SIG-M5 treated with dmso at 0.1 percent for 504 hours (cell line): Measurements from ENCODE around the gene KCNJ15.
"Not testable (repeated sequence)": the region's sequence is repeated elsewhere in the genome, so short reads cannot be mapped to it uniquely, and the experiment has no call there.

Experiments
- DNase-seq: peaks from one replicate; lab custom pipeline; 2025; ENCODE audit not compliant: unreplicated experiment; lab: John Stamatoyannopoulos, UW

KCNJ15 gene

DNA sequence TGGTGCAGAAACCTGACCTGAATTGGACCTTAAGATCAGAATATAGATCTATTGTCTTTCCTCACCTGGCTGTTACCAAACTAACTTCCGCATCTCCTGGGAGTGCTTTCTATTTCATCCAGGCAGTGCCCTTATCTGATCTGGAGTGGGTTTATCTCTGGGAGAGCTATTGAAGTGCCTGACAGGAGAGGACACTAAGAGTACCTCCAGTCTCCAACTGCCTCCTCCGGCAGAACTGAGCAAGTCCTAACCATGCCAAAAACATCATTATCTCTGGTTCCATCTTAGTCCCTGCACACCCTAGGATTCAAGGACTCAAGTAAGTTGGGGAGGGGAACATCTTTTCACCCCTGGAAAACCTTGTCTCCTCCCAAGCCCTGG, 12.4 kb upstream of the KCNJ15 start:
- no peak for DNase-seq

DNA sequence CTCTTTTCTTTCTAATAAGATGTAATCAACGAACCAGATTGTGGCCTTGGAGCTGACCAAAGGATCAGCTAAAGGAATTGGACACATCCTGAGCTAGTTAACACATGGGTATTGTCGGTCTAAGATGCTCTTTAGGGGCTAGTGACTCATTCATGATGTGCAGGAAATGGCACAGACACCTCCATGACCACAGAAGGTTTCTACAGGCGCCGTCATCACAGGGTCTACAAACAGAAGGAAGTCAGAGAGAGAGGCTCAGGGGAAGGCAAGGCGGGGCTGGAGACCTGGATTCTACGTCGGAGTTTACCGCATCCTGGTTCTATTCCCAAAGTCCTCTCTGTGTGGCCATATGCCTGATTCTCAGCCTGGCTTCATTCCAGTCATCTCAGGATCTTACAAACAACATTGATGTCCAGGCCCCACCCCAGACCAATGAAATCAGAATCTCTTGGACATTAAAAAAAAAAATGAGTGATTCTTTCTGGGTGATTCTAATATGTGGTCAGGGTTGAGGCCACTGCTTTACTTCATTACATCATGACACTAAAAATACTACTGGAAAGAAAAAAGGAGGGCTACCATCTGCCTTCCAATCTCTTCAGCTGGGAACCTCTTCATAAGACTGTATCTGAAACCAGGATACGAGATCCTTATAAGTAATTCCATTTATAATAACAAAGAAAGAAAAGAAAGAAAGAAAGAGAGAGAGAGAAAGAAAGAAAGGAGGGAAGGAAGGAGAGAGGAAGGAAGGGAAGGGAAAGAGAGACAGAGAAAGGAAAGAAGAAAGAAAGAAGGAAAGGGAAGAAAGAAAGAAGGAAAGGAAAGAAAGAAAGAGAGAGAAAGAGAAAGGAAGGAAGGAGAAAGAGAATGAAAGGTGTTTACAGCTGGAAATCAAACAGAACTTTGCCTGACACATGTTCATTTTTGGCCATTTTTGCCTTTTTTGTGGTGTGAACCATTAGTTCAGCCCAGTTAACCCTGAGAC, 11.6 kb upstream of the KCNJ15 start:
- peak; percentile 16 for DNase-seq

DNA sequence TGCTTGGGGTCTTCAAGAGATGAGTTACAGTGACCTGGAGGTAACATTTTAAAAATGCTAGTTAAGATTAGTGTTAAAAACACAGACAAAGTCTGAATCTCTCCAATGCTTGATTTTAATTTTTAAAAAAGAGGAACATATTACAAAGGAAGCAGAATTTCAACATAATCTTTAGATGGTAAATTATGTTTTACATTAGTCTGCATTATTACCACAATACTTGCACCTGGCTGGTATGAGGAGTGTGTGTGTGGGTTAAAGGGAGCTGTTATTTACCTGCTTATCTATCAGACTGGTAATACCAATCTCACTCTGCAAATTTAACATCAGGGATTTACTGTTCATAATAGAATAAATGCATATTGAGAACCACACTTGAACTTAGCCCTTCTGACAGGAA, 10.3 kb upstream of the KCNJ15 start:
- DNase-seq = no peak

DNA sequence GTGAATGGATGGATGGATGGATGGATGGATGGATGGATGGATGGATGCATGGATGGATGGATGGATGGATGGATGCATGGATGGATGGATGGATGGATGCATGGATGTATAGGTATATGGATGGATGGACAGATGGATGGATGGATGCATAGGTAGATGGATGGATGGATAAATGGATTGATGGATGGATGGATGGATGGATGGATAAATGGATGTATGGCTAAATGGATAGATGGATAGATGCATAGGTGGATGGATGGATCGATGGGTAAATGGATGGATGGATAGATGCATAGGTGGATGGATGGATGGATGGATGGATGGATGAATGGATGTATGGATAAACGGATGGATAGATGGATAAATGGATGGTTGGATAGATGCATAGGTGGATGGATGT, 9.7 kb upstream of the KCNJ15 start:
- not testable (repeated sequence) for DNase-seq

DNA sequence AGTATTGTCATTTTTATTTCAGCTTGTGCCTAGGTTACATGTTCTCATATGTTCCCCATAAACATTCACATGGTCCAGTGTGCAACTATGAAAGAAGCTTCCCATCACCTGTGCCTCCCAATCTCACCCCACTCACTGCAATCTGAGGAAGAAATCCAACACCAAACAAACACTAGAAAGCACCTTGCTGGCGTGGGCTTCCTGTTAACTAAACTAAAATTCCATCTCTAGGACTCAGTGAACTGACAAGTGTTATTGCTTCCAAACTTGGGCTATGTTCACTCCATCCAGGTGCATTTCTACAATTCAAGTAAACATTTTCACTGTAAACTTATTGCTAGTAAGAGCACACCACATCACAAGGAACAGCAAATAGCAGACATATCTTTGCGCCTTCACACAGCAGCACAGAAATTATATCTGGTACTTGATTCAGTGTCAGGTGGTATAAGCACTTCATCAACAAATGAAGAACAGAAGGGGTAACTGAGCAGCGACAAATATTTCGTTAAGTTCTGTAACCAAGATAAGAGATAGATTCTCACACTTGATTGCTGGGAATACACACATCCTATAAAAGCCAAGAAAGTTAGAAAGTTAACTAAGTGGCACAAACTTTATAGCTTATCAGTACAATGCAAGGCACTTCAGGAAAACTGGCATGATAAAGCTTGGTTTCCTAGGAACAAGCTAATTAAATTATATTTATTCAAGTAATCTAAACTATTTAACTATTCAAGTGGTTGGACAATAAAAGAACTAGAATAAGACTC, 8.9 kb upstream of the KCNJ15 start:
- DNase-seq = no peak

DNA sequence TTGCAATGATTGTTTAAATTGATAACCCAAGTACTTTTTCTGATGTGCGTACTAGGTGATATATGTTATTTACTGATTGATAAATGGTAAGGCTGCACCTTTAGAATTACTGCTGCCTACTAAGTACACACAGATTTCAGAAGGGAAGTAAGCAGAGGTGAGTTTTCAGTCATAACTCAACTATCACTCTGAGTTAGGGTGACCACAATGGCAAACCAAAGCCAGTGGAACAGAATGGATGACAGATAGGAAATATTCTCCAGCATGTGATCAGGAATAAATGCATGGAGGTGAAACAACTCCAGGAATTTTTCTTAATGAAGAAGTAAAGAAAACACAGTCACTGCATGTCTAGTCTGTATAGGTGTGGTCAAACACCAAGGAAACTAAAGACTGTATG, 7.5 kb upstream of the KCNJ15 start:
- DNase-seq = no peak

DNA sequence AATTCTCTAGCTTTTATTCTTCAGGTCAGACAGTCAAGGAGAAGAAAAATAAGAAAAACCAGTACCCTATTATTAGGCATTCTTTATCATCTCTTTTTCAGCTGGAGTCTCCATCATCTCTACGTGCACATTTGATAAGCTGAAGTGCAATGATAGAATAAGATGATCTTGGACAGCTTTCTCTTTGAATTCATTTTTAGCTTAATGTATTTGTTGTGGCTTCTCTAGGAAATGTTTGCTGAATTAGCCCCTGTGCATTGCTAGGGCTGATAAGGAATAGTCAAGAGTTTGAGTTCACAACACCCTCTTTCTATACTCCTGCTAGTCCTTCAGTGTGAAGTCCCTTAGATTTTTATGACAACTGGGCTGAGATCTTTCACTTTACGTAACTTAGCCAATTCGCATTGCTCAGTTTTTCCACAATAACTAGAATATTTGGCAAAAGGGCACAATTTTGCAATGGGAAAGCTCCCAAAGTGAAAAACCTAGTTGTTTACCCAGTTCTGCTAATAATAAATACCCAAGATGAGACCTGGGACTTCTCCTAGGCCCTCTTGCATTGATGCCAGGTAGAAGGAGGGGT, 7.0 kb upstream of the KCNJ15 start:
- DNase-seq = no peak

DNA sequence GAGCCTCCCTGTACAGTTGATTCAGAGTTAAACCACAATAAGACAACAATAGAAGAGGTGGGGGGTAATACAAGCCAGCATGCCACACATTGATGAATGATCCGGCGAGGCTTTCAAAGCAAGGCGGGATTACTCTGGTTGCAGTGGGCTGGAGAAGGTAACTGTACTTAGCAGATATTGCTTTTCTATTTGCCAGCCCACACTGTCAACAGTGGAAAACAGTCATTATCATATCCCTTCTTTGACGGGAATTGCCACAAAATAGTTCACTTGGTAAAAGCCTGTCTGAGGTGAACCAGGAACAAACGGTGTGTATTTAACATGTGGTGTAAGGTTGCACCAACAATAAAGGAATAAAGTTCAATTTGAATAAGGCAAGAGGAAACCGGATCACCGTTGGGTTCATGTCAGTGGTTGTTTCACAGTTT, 5.8 kb upstream of the KCNJ15 start:
- DNase-seq = no peak

DNA sequence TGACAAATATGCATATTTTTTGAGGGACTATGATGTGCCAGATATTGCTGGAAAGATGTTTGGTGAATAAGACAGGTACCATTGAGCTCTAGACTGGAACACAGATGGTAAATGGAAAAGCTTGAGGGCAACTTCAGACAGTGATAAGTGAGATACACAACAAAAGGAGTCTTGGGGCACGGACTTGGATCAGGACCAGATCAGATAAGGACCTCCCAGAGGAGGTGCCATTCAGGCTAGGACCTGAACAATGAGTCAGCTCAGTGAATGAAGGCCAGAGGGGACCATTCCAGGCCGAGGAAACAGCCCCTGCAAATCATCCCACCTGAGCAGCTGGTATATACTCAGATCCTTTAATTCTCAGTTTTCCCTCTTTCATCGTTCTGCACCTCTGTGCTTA, 1.8 kb upstream of the KCNJ15 start:
- DNase-seq = no peak

DNA sequence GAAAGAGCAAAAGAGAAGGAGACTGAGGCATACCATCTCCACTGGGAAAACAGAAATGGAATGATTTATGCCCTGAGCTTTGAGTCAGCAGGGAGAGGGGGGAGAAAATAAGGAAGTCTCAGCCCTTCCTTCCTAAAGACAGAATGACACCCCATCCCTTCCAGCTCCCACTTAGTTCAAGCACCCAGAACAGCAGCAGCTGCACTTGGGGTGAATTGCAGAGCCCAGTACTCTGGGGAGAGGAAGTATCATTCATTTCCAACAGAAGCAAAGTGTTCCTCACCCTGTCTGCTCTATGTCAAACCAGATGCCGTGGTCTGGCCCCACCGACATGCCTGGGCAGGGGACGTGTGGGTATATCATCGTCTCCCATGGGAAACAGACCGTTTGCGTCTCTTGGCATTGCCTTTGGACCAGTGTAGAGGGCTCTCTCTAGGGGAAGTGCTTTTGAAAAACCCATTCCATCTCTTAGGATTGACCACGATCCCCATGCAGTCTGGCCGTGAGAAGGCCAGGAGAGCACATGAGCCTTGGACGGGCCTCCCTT, 1.1 kb upstream of the KCNJ15 start:
- DNase-seq = no peak

DNA sequence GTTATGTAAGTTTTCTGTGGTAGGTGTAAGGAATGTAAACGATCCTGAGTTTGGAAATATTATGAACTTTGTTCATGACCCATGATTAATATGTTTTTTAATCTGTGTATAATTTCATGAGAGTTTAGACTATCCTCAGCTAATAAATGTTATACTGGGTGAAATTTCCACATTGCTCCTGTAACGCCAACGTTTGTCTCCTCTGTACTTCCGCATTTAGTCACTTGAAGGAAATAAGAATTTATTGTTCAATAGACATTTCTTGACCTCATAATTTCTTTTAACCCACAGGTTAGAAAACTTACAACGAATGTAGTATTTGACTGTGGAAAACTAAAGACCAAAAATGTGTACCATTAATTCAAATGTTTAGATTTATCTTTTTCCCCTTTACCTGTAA, 876 bp downstream of the KCNJ15 start:
- DNase-seq = peak; percentile 54

DNA sequence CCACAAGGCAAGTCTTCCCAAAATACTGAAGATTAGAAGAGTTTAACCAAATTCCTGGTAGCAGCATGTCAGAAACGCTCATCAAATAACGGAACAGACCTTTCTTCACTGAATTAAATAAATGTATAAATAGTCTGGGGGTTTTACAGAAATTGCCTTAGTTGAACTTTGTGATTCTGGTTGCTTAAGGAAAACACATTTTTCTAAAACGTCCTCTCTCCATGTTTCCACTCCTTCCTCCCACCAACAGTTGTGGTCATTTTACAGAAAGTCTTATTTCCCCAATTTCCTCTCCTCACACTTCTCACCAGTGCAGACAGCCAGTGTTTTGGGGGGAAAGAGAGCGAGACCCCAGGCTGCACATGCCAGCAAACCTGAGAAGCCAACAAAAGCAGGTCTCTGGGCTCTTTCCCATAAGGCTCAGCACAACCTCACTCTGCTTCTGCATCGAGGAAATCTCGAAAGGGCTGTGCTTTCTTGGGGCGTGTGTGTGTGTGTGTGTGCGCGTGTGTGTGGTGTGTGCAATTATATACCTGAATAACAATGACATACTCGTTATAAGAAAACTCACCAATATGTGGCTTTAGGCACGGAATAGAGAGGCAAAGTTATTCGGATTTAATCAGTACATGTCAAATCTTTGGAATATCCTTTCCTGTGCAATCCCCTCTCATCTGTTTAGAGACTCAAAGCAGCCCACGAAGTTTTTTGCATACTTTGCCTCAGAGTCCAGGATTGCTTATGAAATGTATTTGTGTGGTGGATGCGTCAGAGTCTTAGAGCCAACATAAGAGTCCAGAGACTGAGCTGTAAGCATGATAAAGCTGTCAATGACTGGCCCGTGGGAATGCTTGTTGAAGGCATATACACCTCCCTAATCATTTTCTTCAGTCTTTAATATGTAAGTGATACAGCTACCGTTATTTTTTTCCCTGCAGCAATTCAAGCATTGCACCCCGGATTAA, 2.0 kb downstream of the KCNJ15 start:
- peak; percentile 51 for DNase-seq

DNA sequence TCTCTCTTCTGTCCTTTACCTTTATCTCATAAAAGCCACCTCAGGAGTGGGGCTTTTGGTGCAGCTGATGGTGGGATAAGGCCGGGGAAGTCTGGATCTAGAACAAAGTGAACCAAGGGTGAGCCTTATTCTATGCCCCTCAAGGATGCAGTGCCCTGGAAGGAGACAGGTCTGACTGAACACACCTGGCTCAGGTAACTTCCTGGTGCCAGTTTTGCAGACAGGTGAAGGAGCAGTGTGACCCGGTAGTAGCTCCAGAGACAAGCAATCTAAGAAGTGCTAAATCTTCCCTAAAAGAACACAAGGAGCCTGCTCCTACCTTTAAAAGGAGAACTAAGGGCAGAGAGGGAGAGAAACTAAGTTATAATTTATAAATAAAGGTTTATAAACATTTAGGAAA, 2.9 kb downstream of the KCNJ15 start:
- DNase-seq = no peak

DNA sequence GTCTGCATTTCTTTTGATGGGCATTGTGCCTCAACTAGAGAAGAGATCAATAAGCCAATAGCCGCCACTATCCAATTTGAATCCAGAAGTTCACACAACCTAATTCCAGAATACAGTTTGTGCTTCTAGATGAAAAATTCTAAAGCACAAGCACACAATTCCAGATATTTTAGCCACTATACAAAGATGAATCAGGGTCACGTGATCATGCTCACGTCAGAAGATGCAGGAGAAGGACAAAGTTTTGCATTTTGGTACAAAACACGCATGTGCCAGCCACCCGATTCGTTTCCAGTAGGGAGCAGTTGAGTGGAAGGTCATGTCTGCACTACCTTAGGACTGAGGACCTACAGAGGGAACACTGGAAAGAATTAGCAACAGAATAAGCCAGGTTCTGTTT, 3.6 kb downstream of the KCNJ15 start:
- no peak for DNase-seq

DNA sequence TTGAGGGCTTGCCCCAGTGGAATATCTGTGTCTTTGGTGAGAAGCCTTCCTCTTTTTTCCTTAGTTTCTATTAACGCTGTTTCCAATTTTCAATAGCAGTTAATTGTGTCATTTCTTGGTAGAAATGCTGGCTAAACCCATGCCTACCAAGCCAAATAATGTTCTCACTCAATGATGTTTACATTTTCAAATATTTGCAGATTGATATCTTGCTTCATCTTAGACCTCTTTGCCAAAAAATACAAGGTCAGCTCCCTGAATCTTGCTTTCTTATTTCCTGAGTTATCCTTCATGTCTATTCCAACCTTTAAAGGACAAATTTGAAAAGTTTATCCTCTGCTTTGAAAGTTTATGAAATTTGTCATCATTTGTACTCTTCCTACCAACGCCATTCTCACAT, 5.1 kb downstream of the KCNJ15 start:
- DNase-seq = no peak

DNA sequence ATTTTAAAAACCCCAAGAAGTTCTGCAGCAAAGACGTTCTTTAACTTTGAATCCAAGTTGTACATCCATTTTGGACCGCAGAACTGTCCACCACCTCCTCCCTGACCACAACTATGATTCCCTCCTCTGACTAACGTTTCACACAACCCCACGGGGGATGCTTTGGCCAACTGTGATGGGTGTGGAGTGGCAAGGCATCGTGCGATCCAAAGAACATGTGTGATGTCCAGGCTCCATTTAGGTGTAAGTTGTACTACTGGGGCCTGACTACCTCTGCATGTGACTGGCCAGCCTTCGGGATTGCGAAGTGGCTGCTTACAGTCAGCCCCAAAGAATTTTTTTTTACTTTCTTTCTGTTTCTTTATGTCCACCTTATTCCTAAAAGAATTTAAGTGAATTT, 6.7 kb downstream of the KCNJ15 start:
- DNase-seq = no peak

DNA sequence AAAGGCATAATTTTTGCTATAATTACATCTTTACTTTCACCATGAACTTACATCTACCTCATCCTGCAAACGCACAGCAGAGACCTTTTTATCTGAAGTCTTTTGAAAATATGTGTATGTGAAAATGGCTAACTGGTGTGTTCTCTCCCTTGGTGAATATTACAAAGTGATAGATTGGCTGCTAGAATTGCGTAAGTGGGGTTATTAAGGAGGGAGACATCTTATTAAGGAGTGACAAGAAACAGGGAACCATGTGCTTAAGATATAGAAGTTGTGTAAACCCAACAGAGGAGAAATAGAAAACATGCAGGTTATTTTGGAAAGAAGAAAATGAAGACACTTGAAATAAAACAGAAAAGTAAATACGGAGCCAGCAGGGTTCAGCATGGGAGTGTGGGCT, 7.8 kb downstream of the KCNJ15 start:
- DNase-seq = no peak

DNA sequence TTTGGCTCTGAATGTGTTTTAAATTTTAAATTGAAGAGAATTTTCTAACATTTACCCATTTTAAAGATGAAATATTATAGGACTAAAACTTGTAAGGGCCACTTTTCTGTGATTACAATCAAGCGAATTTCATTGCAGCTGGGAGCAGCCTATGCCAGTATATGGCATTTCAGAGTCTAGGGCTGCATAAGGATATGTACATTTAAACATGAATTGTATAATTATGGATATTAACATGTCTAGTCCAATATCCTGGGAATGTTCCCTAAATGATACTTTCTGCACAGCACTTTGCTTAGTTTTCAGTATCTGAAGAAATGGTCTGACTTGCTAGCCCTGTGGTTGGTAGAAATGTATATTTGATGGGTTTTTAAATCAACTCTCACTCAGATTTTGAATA, 8.4 kb downstream of the KCNJ15 start:
- DNase-seq = no peak

DNA sequence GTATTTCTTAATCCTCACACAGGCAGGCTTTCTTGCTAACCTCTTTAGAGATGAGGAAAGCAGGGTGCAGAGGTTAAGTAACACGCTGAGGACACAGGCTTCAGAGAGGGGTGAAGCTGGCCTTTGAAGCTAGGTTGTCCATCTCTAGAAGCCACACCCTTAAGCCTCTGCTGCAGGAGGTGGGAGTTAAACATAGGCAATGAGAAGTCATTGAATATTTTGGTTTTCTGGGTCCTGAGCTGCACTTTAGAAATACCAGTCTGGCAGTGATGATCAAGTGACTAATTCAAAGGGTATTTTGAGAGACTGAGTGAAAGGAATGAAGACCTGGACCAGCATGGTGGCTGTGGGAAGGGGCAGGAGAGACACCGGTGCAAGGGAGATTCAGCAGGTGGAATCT, 9.9 kb downstream of the KCNJ15 start:
- DNase-seq = no peak

DNA sequence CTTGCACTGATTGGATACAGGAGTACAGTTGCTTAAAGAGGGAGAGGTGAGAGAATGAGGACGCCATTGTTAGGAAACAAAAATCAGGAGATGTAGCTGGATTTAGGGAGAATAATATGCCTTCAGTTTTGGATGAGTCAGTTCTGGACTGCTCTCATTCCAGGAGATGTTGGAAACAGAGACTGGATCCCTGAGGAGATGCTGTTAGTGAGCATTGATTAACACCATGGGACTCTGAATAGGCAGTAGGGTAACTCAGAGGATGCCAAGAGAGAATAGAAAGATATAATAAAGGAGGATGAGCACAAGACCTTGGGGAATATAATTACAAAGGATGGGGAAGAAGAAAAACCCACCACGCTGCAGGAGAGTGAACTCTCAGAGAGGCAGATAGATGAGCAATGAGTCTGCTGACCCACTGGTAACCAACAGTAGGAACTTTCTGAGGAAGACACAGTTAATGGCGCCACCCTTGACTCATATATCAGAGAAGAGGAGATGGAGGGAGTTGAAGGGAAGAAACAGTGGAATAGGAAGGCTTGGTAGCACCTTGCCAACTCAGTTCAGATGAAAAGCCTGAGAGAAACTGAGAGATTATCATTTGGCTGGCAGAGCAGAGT, 10.5 kb downstream of the KCNJ15 start:
- no peak for DNase-seq
